ENCODE data around the gene SEPSECS. TPM values are rescaled to one million over a fixed set of nuclear protein-coding genes. Genes with fewer than 3 reads are reported as not detected.

Gene SEPSECS
- total RNA-seq, 2 donors from 2014 or later: 13.1 to 16.3 TPM

- no peaks in the 10 kb centered on the region for H3K9me3 ChIP-seq
- intact Hi-C loops (cut with DNase I): no loop called here
- H3K36me3 ChIP-seq: no peaks in the 10 kb centered on the region
- DNase-seq: no peak
- H3K27me3 ChIP-seq: no peaks in the 10 kb centered on the region
- TF ChIP-seq, protein P1, sequence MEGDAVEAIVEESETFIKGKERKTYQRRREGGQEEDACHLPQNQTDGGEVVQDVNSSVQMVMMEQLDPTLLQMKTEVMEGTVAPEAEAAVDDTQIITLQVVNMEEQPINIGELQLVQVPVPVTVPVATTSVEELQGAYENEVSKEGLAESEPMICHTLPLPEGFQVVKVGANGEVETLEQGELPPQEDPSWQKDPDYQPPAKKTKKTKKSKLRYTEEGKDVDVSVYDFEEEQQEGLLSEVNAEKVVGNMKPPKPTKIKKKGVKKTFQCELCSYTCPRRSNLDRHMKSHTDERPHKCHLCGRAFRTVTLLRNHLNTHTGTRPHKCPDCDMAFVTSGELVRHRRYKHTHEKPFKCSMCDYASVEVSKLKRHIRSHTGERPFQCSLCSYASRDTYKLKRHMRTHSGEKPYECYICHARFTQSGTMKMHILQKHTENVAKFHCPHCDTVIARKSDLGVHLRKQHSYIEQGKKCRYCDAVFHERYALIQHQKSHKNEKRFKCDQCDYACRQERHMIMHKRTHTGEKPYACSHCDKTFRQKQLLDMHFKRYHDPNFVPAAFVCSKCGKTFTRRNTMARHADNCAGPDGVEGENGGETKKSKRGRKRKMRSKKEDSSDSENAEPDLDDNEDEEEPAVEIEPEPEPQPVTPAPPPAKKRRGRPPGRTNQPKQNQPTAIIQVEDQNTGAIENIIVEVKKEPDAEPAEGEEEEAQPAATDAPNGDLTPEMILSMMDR (IDR thresholded peaks at IDR 0.05): no peak
- H3K9ac ChIP-seq (ENCODE audit: low read depth in 2 of 2, low read length in 2 of 2): no peak overlapping the region
- H3K27ac ChIP-seq: no peak overlapping the region
- H3K4me3 ChIP-seq: no peak overlapping the region
- H3K4me1 ChIP-seq: peaks cover 5% of the 10 kb centered on the region
Observed at GRCh38 chr4:25075129-25075528, 85.1 kb downstream of the SEPSECS start.

DNA sequence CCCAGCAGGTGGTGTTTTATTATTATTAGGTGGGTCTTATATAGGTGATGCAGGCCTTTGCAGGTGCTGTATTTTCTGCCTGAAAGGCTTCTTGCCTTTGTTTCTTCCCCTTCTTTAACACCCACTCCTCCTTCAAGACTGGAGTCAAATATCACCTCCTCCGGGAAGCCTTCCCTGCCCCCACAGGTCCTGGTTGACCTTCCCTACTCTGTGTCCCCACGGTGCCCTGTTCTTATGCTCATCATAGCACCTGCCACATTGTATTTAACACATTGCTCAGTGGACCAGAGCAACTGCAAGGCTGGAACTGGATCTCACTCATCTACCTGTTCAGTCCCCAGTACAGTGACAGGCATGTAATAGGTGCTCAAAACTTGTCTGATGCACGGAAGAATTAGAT lies 89.7 kb downstream of the SEPSECS start:
- Histone ChIP-seq H3K36me3 (no peaks in the 10 kb centered on the region), H3K4me1 (no peaks in the 10 kb centered on the region), H3K9ac (ENCODE audit: low read depth in 2 of 2, low read length in 2 of 2) (no peak overlapping the region), H3K27ac (no peak overlapping the region), H3K4me3 (no peak overlapping the region), H3K27me3 (no peaks in the 10 kb centered on the region), H3K9me3 (no peaks in the 10 kb centered on the region)
- TF ChIP-seq, protein P1 (IDR thresholded peaks at IDR 0.05): no peak
- DNase-seq: no peak
- intact Hi-C loops (cut with DNase I): no loop called here

Other genes with a start within 250 kb of the SEPSECS start
- gene CCDC149, start 247.4 kb downstream of the SEPSECS start, total RNA-seq: 10 to 100 TPM; 13.3 to 13.5 TPM
- gene LGI2, start 129.5 kb downstream of the SEPSECS start, total RNA-seq: under 1 TPM; 0.32 to 0.82 TPM
- 10 to 100 TPM; 26.3 to 27.9 TPM for gene PI4K2B, start 73.6 kb upstream of the SEPSECS start, total RNA-seq
- gene ZCCHC4, start 152.3 kb upstream of the SEPSECS start, total RNA-seq: 1 to 10 TPM; 7.4 to 7.9 TPM
- gene ANAPC4, start 216.8 kb upstream of the SEPSECS start, total RNA-seq: 10 to 100 TPM; 19.1 to 24.8 TPM

Measured in colonic mucosa (tissue), 4 donors.